Osteoblast (primary cell): Measurements from ENCODE around the gene SNORC. TPM values are rescaled to one million over a fixed set of nuclear protein-coding genes. Genes with fewer than 3 reads are reported as not detected.

Experiments
- DNase-seq: peaks from one replicate; pipeline ENCODE4 v3.0.0; 2011; ENCODE audit warnings: low spot score, mixed read lengths; ENCODE audit not compliant: insufficient read length; ENCODE audit errors: missing footprints
- H2AFZ ChIP-seq: 2 replicates; pipeline ENCODE4 v1.6.0; 2011; ENCODE audit warnings: mild to moderate bottlenecking, low read length
- H3K27ac ChIP-seq: 2 replicates; pipeline ENCODE4 v1.5.1; 2011; ENCODE audit warnings: mild to moderate bottlenecking, low read depth, low read length, moderate library complexity
- H3K27me3 ChIP-seq: 2 replicates; pipeline ENCODE4 v1.6.0; 2012; ENCODE audit warnings: mild to moderate bottlenecking, control low read depth, inconsistent platforms, low read length, moderate library complexity; ENCODE audit not compliant: insufficient read depth
- H3K36me3 ChIP-seq: 2 replicates; pipeline ENCODE4 v1.5.1; 2011; ENCODE audit warnings: mild to moderate bottlenecking, low read length, control low read depth, moderate library complexity; ENCODE audit not compliant: insufficient read depth
- H3K4me1 ChIP-seq: 2 replicates; pipeline ENCODE4 v1.5.1; 2011; ENCODE audit warnings: mild to moderate bottlenecking, low read length, control low read depth, moderate library complexity; ENCODE audit not compliant: insufficient read depth
- H3K4me2 ChIP-seq: 2 replicates; pipeline ENCODE4 v1.6.0; 2011; ENCODE audit warnings: mild to moderate bottlenecking, low read length; ENCODE audit not compliant: insufficient read depth
- H3K4me3 ChIP-seq: fragments of 200-600 bp; sonication (generic); 3 replicates; pipeline ENCODE4 v1.5.1; 2012; ENCODE audit warnings: mild to moderate bottlenecking, low read length, inconsistent platforms; ENCODE audit not compliant: insufficient read depth
- H3K79me2 ChIP-seq: 2 replicates; pipeline ENCODE4 v1.6.0; 2012; ENCODE audit warnings: mild to moderate bottlenecking, low read length, control low read depth, inconsistent platforms; ENCODE audit not compliant: insufficient read depth
- H3K9me3 ChIP-seq: 2 replicates; pipeline ENCODE4 v1.5.1; 2011; ENCODE audit warnings: low read depth, low read length, control low read depth
- H4K20me1 ChIP-seq: 2 replicates; pipeline ENCODE4 v1.6.0; 2012; ENCODE audit warnings: mild to moderate bottlenecking, low read length, control low read depth; ENCODE audit not compliant: insufficient read depth
- CTCF ChIP-seq: IDR thresholded peaks from 2 replicates; pipeline ENCODE4 v1.5.1; 2011; ENCODE audit warnings: mild to moderate bottlenecking, low read depth, low read length, moderate library complexity; ENCODE audit errors: extremely low read depth
- total RNA-seq: library from RNA; depleted of rRNA; stranded (reverse); fragments of >200 nt; gene quantifications from 2 replicates; pipeline ENCODE4 v1.2.3, GENCODE V29; 2012

SNORC gene
- total RNA-seq, 1 donor, result 0.72 TPM

- no peaks in the 10 kb centered on the region for H3K9me3 ChIP-seq
- no peak overlapping the region for H3K4me2 ChIP-seq
- peaks cover 6% of the 10 kb centered on the region for H3K27me3 ChIP-seq
- no peaks in the 10 kb centered on the region for H4K20me1 ChIP-seq
- no peaks in the 10 kb centered on the region for H3K79me2 ChIP-seq
- no peak overlapping the region for H2AFZ ChIP-seq
- no peak overlapping the region for H3K4me3 ChIP-seq
- H3K4me1 ChIP-seq, result no peaks in the 10 kb centered on the region
- peak; percentile 60 for DNase-seq
- no peak overlapping the region for H3K27ac ChIP-seq
- no peaks in the 10 kb centered on the region for H3K36me3 ChIP-seq
- TF ChIP-seq CTCF, result no peak
Measured at GRCh38 chr2:232871835-232872736, 2.0 kb downstream of the SNORC start.

- DNase-seq, result peak; percentile 82
- H3K27ac ChIP-seq, result no peak overlapping the region
- no peak for TF ChIP-seq CTCF
- peaks cover 6% of the 10 kb centered on the region for H3K27me3 ChIP-seq
- H3K79me2 ChIP-seq, result no peaks in the 10 kb centered on the region
- H3K4me2 ChIP-seq, result no peak overlapping the region
- no peaks in the 10 kb centered on the region for H3K36me3 ChIP-seq
- no peaks in the 10 kb centered on the region for H4K20me1 ChIP-seq
- no peaks in the 10 kb centered on the region for H3K9me3 ChIP-seq
- no peaks in the 10 kb centered on the region for H3K4me1 ChIP-seq
- no peak overlapping the region for H2AFZ ChIP-seq
- H3K4me3 ChIP-seq, result no peak overlapping the region
Measured at GRCh38 chr2:232872826-232873225, 2.8 kb downstream of the SNORC start.

- no peak overlapping the region for H3K27ac ChIP-seq
- no peak overlapping the region for H3K4me2 ChIP-seq
- H2AFZ ChIP-seq, result no peak overlapping the region
- H4K20me1 ChIP-seq, result no peaks in the 10 kb centered on the region
- peaks cover 6% of the 10 kb centered on the region for H3K27me3 ChIP-seq
- H3K4me3 ChIP-seq, result no peak overlapping the region
- H3K79me2 ChIP-seq, result no peaks in the 10 kb centered on the region
- TF ChIP-seq CTCF, result no peak
- no peaks in the 10 kb centered on the region for H3K36me3 ChIP-seq
- H3K4me1 ChIP-seq, result no peaks in the 10 kb centered on the region
- H3K9me3 ChIP-seq, result no peaks in the 10 kb centered on the region
- peak; percentile 65 for DNase-seq
Measured at GRCh38 chr2:232873292-232873908, 3.3 kb downstream of the SNORC start.
